Spleen (tissue), 7 donors: ENCODE measurements around the gene BMP6.
A peak's percentile ranks its signal among the peaks of the same experiment; 100 is the strongest.

Experiments used
- POLR2AphosphoS5 ChIP-seq, 3 donors: sonication (generic); formaldehyde crosslinking; IDR thresholded peaks; one replicate each; pipeline ENCODE4 v1.5.1; 2017; ENCODE audit warnings: antibody characterized with exemption in 3 of 3
- TF ChIP-seq, protein P1 (sequence below), 11 experiments: fragments of 200-600 bp in 7 of 11; fragments of 450-650 bp in 4 of 11; sonication (generic) in 4 of 11; IDR thresholded peaks in 8 of 11; conservative IDR thresholded peaks in 3 of 11; 1 replicate in 7 of 11; 2 replicates in 4 of 11; pipeline versions ENCODE4 v1.4.0 to v1.8.0; 2016 to 2021; ENCODE audit warnings: antibody characterized with exemption in 11 of 11, inconsistent platforms in 4 of 11, mild to moderate bottlenecking in 1 of 11
- donor health status: DM: no; HTN: no; CAD: no; lungs with moderate emphysema.
- donor health status: DM: no; HTN: no; CAD: no.
- donor health status: DM: no; HTN: no; CAD: no.

DNA sequence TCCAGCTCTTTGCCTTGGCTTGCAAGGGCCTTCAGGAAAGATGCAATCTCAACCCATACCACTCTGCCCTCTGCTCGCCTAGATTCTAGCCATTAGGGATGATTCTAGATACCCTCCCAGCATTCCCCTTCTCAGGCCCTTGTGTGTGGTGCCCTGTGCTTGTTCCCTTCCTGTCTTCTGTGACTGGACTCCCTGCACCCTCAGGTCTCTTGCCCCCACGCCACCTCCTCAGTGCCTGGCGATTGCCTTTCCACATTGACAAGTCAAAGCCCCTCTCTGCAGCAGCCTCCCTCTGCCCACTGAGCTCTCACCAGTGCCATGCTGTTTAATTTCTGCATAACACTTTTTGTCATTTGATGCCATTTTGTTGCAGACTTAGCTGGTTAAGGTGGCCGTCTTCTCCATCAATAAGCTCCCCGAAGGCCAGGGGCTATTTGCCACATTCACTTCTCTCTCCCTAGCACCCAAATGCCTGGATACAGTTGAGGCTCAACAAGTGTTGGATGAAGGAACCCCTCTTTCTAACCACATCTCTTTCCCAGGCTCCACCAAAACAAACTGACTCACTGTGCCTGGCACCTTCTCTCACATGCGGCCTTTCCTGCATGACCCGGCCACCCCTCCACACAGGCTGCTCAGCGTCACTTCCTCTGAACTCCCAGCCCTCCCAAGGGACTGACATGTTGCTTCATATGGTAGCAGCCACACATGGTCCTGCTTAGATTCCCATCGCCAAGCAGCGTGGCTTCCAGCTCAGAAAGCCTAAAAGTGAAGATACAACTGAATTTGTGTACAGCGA is 189.3 kb downstream of the BMP6 start:
- peak in 2 of 3 donors; percentile 33 to 61 for TF ChIP-seq POLR2AphosphoS5 (IDR thresholded peaks at IDR 0.05)
- TF ChIP-seq, protein P1, sequence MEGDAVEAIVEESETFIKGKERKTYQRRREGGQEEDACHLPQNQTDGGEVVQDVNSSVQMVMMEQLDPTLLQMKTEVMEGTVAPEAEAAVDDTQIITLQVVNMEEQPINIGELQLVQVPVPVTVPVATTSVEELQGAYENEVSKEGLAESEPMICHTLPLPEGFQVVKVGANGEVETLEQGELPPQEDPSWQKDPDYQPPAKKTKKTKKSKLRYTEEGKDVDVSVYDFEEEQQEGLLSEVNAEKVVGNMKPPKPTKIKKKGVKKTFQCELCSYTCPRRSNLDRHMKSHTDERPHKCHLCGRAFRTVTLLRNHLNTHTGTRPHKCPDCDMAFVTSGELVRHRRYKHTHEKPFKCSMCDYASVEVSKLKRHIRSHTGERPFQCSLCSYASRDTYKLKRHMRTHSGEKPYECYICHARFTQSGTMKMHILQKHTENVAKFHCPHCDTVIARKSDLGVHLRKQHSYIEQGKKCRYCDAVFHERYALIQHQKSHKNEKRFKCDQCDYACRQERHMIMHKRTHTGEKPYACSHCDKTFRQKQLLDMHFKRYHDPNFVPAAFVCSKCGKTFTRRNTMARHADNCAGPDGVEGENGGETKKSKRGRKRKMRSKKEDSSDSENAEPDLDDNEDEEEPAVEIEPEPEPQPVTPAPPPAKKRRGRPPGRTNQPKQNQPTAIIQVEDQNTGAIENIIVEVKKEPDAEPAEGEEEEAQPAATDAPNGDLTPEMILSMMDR (IDR thresholded peaks at IDR 0.05 in 8 of 11, conservative IDR thresholded peaks at IDR 0.05 in 3 of 11) = no peak
